Neural cell (in vitro differentiated cells): ENCODE data around the gene CACNA1I. TPM values are rescaled to one million over a fixed set of nuclear protein-coding genes. Genes with fewer than 3 reads are reported as not detected.

Experiments used
- H2AFZ ChIP-seq: fragments of 200-600, 300-800 bp; sonication (generic), shearing (Covaris generic); 2 replicates; pipeline ENCODE4 v1.6.0; 2014; ENCODE audit warnings: low read depth, mild to moderate bottlenecking, antibody characterized with exemption, low read length, moderate library complexity
- H3F3A ChIP-seq: fragments of 200-600 bp; shearing (Covaris generic); 2 replicates; pipeline ENCODE4 v1.6.1; 2016; ENCODE audit warnings: mild to moderate bottlenecking, moderate library complexity, mixed read lengths, antibody characterized with exemption, low read length; ENCODE audit not compliant: insufficient read depth, poor library complexity, severe bottlenecking
- H3K27ac ChIP-seq: fragments of 200-600, 300-800 bp; sonication (generic), shearing (Covaris generic); 2 replicates; pipeline ENCODE4 v1.5.1; 2014; ENCODE audit warnings: mild to moderate bottlenecking, low read length, moderate library complexity
- H3K27me3 ChIP-seq: fragments of 300-800, 200-600 bp; sonication (generic), shearing (Covaris generic); 2 replicates; pipeline ENCODE4 v1.6.0; 2014; ENCODE audit warnings: mild to moderate bottlenecking, low read depth, low read length, moderate library complexity; ENCODE audit not compliant: insufficient read depth
- H3K36me3 ChIP-seq: fragments of 300-800, 200-600 bp; sonication (generic), shearing (Covaris generic); 2 replicates; pipeline ENCODE4 v1.5.1; 2014; ENCODE audit warnings: mild to moderate bottlenecking, antibody characterized with exemption, low read length, moderate library complexity; ENCODE audit not compliant: insufficient read depth
- H3K4me2 ChIP-seq: fragments of 300-800, 200-600 bp; sonication (generic), shearing (Covaris generic); 2 replicates; pipeline ENCODE4 v1.6.0; 2014; ENCODE audit warnings: mild to moderate bottlenecking, low read length
- H3K4me3 ChIP-seq: fragments of 300-800, 200-600 bp; sonication (generic), shearing (Covaris generic); 2 replicates; pipeline ENCODE4 v1.5.1; 2014; ENCODE audit warnings: mild to moderate bottlenecking, low read length, moderate library complexity
- H3K79me2 ChIP-seq: fragments of 200-600 bp; shearing (Covaris generic); replicated peaks from 2 replicates; pipeline ENCODE4 v1.6.0; 2014; ENCODE audit warnings: mild to moderate bottlenecking, low read length, moderate library complexity; ENCODE audit not compliant: insufficient read depth
- H3K9ac ChIP-seq: fragments of 300-800, 200-600 bp; sonication (generic), shearing (Covaris generic); 2 replicates; pipeline ENCODE4 v1.6.1; 2016; ENCODE audit warnings: mild to moderate bottlenecking, low read length, mixed read lengths
- H3K9me2 ChIP-seq: fragments of 200-600 bp; shearing (Covaris generic); 2 replicates; pipeline ENCODE4 v1.6.1; 2016; ENCODE audit warnings: mild to moderate bottlenecking, low read length, mixed read lengths; ENCODE audit not compliant: insufficient read depth
- H3K9me3 ChIP-seq: fragments of 200-600, 300-800 bp; sonication (generic), shearing (Covaris generic); 2 replicates; pipeline ENCODE4 v1.6.1; 2016; ENCODE audit warnings: mild to moderate bottlenecking, mixed run types, low read length, moderate library complexity, mixed read lengths
- H4K20me1 ChIP-seq: fragments of 200-600 bp; shearing (Covaris generic); 2 replicates; pipeline ENCODE4 v1.6.1; 2016; ENCODE audit warnings: mild to moderate bottlenecking, mixed run types; ENCODE audit not compliant: insufficient read depth
- EP300 ChIP-seq: fragments of 450-650 bp; conservative IDR thresholded peaks from 2 replicates; pipeline ENCODE4 v1.6.1; 2014; ENCODE audit warnings: antibody characterized with exemption, mild to moderate bottlenecking, moderate library complexity; ENCODE audit not compliant: poor library complexity, severe bottlenecking
- EZH2 ChIP-seq: fragments of 200-600, 300-800 bp; shearing (Covaris generic), sonication (generic); IDR thresholded peaks from 2 replicates; pipeline ENCODE4 v1.6.1; 2014; ENCODE audit warnings: antibody characterized with exemption, low read length, borderline replicate concordance, mild to moderate bottlenecking; ENCODE audit not compliant: insufficient read depth, poor library complexity, severe bottlenecking
- MXI1 ChIP-seq: fragments of 450-650 bp; conservative IDR thresholded peaks from 2 replicates; pipeline ENCODE4 v1.6.1; 2014; ENCODE audit warnings: antibody characterized with exemption, mild to moderate bottlenecking; ENCODE audit not compliant: poor library complexity, severe bottlenecking
- POLR2AphosphoS5 ChIP-seq: IDR thresholded peaks from 2 replicates; pipeline ENCODE4 v1.6.1; 2012
- RAD21 ChIP-seq: fragments of 450-650 bp; conservative IDR thresholded peaks from 2 replicates; pipeline ENCODE4 v1.6.1; 2014; ENCODE audit warnings: antibody characterized with exemption, mild to moderate bottlenecking, moderate library complexity
- REST ChIP-seq: IDR thresholded peaks from 2 replicates; pipeline ENCODE4 v1.6.1; 2012; ENCODE audit warnings: borderline replicate concordance
- SMC3 ChIP-seq: fragments of 450-650 bp; conservative IDR thresholded peaks from 2 replicates; pipeline ENCODE4 v1.6.1; 2014; ENCODE audit warnings: antibody characterized with exemption, mild to moderate bottlenecking, moderate library complexity; ENCODE audit not compliant: poor library complexity
- TAF1 ChIP-seq: IDR thresholded peaks from 2 replicates; pipeline ENCODE4 v1.6.1; 2012; ENCODE audit warnings: low read depth
- polyA plus RNA-seq: library from polyadenylated mRNA; depleted of rRNA; stranded (reverse); fragments of >200 nt; gene quantifications from 2 replicates; pipeline ENCODE4 v1.2.3, GENCODE V29; 2014
- TF ChIP-seq, protein P1 (sequence below): fragments of 450-650 bp; IDR thresholded peaks from 2 replicates; pipeline ENCODE4 v1.5.1; 2014; ENCODE audit warnings: antibody characterized with exemption, mild to moderate bottlenecking, moderate library complexity; ENCODE audit not compliant: poor library complexity, severe bottlenecking

Gene CACNA1I
- polyA plus RNA-seq, 1 donor from 2014 or later = 1.9 TPM

DNA sequence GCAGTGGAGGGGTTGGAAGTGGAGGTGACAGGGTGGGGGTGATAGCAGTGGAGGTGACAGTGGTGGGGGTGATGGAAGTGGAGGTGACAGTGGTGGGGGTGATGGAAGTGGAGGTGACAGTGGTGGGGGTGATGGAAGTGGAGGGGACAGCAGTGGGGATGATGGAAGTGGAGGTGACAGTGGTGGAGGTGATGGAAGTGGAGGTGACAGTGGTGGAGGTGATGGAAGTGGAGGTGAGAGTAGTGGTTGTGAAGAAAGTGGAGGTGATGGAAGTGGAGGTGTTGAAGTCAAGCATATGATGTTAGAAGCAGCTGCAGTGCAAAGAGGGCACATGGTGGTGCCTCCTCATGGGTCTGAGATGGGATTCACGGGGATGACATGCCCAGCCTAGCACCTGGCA lies 141.5 kb downstream of the CACNA1I start:
- no peaks in the 10 kb centered on the region for H4K20me1 ChIP-seq
- no peak overlapping the region for H3K4me3 ChIP-seq
- H3K27ac ChIP-seq = no peak overlapping the region
- no peaks in the 10 kb centered on the region for H3K9me3 ChIP-seq
- H3K27me3 ChIP-seq = no peaks in the 10 kb centered on the region
- no peak overlapping the region for H3K9ac ChIP-seq
- H3K9me2 ChIP-seq = no peaks in the 10 kb centered on the region
- no peak overlapping the region for H3K4me2 ChIP-seq
- TF ChIP-seq, protein P1, sequence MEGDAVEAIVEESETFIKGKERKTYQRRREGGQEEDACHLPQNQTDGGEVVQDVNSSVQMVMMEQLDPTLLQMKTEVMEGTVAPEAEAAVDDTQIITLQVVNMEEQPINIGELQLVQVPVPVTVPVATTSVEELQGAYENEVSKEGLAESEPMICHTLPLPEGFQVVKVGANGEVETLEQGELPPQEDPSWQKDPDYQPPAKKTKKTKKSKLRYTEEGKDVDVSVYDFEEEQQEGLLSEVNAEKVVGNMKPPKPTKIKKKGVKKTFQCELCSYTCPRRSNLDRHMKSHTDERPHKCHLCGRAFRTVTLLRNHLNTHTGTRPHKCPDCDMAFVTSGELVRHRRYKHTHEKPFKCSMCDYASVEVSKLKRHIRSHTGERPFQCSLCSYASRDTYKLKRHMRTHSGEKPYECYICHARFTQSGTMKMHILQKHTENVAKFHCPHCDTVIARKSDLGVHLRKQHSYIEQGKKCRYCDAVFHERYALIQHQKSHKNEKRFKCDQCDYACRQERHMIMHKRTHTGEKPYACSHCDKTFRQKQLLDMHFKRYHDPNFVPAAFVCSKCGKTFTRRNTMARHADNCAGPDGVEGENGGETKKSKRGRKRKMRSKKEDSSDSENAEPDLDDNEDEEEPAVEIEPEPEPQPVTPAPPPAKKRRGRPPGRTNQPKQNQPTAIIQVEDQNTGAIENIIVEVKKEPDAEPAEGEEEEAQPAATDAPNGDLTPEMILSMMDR = no peak
- no peak for TF ChIP-seq REST
- TF ChIP-seq EZH2 = no peak
- no peak for TF ChIP-seq EP300
- no peaks in the 10 kb centered on the region for H3K79me2 ChIP-seq
- no peaks in the 10 kb centered on the region for H3F3A ChIP-seq
- H2AFZ ChIP-seq = no peak overlapping the region
- H3K36me3 ChIP-seq = no peaks in the 10 kb centered on the region

DNA sequence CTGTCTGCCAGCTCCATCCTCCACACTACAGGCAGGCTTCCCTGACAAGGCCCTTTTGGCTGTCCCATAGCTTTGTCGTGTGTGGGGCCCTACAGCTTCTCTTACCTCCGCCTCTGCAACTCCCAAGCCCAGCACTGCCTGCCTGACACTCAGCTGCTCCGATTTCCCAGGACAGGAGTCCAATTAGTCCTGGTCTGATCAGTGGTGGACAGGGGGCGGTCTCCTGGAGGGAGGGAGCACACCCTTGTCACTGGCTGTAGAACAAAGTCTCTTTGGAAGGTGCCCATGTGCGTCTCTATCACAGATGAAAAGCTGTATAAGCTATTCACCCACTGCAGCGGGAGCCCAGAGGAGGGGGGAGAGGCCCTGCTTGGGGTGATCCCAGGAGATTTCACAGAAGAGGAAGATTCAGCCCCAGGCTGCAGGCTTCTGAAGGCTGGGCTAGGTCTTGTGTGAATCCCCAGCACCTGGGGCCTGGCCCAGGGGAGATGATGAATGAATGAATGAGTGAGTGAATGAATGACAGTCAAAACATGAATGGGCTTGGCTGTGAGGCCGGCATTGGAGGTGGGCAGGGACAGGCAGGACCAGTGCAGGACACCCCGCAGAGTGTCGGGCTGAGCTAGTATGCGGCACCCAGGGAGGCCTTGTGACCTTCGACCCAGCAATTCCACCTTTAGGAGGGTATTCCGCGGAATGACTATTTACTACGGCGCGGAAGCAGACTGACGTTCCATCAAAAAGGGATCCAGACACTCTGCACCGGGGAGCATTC lies 142.4 kb downstream of the CACNA1I start:
- Histone ChIP-seq H3K4me3 (no peak overlapping the region), H3K9ac (no peak overlapping the region), H3K27ac (no peak overlapping the region), H3K36me3 (no peaks in the 10 kb centered on the region), H3K4me2 (no peak overlapping the region), H2AFZ (no peak overlapping the region), H3K9me3 (no peaks in the 10 kb centered on the region), H3K79me2 (no peaks in the 10 kb centered on the region), H4K20me1 (no peaks in the 10 kb centered on the region), H3K27me3 (no peaks in the 10 kb centered on the region), H3F3A (no peaks in the 10 kb centered on the region), H3K9me2 (no peaks in the 10 kb centered on the region)
- TF ChIP-seq POLR2AphosphoS5 = no peak
- TF ChIP-seq EP300 = no peak
- no peak for TF ChIP-seq EZH2
- no peak for TF ChIP-seq MXI1
- no peak for TF ChIP-seq RAD21
- TF ChIP-seq, protein P1 = no peak
- no peak for TF ChIP-seq TAF1
- TF ChIP-seq REST = no peak
- TF ChIP-seq SMC3 = no peak
